Activated CD8-positive, alpha-beta memory T cell treated with anti-CD3 and anti-CD28 coated beads, Interleukin-2, amount 50 U/mL, for 4 hours (primary cell): ENCODE results near the gene SLC13A1.
"Not testable (repeated sequence)": the region's sequence is repeated elsewhere in the genome, so short reads cannot be mapped to it uniquely, and the experiment has no call there.

Experiments used
- DNase-seq: peaks from one replicate; pipeline ENCODE4 v3.0.0-alpha.2; 2020

Gene SLC13A1, protein sequence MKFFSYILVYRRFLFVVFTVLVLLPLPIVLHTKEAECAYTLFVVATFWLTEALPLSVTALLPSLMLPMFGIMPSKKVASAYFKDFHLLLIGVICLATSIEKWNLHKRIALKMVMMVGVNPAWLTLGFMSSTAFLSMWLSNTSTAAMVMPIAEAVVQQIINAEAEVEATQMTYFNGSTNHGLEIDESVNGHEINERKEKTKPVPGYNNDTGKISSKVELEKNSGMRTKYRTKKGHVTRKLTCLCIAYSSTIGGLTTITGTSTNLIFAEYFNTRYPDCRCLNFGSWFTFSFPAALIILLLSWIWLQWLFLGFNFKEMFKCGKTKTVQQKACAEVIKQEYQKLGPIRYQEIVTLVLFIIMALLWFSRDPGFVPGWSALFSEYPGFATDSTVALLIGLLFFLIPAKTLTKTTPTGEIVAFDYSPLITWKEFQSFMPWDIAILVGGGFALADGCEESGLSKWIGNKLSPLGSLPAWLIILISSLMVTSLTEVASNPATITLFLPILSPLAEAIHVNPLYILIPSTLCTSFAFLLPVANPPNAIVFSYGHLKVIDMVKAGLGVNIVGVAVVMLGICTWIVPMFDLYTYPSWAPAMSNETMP

DNA sequence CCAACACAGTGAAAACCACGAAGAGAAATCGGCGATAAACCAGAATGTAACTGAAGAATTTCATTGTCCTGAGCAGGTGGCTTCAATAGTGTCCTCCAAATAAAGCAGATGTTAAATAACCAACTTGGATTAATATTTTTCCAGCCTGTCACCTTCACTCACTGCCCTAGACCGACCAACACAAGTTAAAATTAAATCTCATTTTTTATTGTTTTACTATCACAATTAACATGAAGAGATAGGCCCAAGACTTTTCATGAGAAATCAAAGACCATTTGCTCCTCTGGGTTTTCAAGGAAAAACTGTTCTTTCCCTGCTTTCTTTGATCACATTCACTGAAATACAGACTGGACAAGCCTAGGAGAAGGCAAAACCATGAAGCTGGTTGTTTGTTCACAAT is at the start of gene SLC13A1:
SLC13A1 (minus strand) TSS at position 87 of the 400 bp plus-strand sequence; CDS start at position 64, 23 bp downstream.
- DNase-seq: no peak

DNA sequence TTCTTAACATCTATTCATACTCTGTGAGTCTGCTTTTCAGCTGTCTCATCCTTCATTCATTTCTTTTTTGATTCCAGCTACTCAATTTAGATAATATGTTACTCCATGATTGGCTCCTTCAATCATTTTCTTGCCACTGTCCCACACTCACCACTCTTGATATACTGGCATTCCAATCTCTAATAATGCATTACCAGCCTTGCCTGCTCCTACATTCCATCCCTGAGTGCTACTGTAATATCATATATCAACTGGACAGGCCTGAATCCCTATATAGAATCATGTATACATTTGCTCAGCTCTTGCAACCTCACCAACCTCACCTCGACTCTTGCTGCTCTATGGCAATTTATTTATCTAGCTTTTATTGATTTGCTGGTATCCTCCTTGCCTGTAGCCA is 45.0 kb upstream of the SLC13A1 start:
- no peak for DNase-seq

DNA sequence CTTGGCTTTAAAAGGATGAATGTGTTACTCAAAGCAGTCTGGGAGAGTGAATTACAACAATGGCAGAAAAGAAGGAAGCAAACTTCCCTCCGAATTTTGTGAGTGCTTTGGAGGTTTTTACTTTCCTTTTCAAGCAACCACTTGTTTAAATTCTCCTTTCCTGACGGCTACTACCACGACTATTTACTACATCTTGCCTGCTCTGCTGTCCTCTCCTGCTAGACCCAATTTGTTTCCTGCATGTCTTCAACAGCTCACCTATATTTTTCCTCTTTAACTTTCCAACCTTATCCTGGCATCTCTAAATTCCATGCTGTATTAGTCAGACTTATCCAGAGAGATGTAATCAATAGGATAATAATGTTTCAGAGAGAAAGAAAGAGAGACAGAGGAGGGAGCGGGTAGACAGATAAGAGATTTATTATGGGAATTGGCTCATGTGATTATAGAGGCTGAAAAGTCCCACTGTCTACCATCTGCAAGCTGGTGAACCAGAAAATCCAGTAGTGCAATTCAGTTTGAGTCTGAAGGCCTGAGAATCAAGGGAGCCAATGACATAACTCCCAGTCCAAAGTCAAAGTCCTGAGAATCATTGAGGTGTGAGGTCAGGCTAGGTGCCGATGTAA is 42.8 kb upstream of the SLC13A1 start:
- DNase-seq: no peak

DNA sequence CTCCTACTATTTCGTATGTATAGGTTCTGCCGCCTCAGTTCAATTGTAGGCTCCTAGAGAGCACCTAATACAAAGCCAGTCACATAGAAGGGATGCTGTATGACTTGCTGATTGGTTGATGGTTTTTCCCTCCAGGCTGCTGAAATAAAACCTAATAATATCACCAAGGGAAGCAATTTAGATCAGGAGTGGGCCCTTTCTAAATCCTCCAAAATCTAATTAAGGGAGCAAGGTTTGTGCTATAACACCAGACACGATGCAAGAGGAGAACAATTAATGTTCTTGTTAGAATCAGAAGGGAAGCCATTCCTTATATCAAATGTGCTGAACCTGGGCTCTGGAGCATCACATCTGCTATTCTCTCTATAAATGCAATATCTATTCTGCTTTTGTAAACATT is 42.0 kb upstream of the SLC13A1 start:
- DNase-seq: no peak

DNA sequence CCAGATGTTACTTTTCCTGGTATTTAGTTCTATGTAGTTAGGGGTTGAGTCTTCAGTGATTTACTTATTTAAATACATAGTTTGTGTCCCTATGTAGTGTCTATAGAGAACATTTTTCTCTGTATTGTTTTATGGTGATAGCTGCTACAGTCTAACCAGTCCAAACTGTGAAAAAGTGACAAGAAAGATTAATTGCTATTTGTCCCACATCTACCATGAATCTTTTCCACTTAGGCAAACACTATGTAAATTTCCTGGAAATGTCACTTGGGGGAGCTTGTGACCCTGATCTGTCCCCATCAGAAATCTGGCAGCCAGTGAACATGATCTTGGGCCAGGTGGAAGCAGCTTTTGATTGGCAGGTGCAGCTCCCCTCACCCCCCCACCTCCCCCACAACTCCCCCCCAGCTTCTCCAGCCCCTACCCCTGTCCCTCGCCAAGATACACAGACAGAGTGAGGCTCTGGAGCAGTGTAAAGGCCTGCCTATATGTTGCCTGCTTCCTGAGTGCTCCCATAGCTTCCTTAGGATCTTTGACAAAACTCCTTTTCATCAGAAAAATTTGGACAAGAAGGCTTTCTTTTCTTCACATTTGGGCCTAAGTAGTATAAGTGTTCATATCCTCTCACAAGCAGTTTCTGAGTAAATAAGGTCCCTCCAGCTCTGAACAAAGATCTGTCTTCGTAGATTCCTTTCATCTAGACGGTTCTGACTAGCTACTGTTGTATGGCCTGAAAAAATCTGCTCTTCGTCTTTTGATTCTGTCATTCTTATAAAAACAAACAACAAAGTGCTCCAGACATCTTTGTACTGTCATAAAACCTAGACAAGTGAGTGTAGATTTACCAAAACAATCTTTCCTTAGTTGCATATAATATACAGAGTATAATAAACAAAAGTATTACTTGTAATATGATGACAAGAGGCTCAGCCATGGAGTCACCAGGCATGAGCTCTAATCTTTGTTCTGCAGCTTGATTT is 31.5 kb upstream of the SLC13A1 start:
- no peak for DNase-seq

DNA sequence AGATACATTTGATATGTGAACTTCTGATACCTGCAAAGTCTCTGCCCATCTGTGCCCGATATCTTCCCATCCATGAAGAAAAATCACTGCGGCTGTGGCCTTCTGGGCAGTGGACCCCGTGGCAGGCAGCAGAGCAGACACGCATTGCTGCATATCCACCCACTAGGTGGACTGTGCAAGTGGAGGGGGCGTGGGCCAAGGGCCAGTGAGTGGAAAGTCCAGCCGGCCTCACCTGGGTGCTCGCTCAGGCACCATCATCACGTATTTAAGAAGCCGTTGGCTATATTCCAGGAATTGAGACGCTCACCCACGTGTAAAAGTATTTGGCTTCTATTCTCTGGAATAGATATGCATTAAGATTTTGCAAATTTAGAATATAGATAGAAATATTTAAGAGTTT is 30.8 kb upstream of the SLC13A1 start:
- DNase-seq: no peak

DNA sequence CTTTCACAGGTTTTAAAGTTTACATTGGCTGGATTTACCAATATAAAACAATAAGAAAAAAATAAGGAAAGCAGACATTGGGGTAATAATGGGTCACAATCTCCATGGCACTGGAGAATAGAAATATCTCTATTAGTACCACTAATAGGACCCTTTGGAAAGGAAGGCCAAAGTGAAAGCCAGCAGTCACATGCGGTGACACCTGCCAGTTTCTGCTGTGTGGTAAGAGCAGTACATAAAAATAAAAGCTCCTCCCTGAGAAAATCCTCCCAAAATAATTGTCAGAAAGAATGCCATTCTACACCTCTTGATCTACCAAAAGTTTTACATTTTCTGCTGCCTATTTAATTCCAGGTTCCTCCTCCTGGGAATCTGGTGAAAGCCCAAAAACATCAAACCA is 30.4 kb upstream of the SLC13A1 start:
- DNase-seq: no peak

DNA sequence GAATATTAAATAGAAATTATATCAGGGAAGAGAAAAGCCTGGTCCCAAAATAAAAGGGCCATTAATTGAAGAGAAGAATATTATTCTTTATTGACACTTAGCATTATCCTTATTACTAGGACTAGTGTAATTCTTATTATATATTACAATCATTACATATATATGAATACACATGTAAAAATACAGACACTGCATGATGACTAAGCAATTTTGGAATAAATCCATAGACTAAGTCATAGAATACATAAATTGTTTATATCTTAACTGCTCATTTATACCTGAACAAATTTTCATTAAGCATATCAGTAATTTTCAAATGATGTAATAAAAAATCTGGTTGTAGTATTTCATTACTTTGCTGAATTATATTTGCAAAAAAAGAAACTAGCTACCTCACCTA is 29.7 kb upstream of the SLC13A1 start:
- no peak for DNase-seq

DNA sequence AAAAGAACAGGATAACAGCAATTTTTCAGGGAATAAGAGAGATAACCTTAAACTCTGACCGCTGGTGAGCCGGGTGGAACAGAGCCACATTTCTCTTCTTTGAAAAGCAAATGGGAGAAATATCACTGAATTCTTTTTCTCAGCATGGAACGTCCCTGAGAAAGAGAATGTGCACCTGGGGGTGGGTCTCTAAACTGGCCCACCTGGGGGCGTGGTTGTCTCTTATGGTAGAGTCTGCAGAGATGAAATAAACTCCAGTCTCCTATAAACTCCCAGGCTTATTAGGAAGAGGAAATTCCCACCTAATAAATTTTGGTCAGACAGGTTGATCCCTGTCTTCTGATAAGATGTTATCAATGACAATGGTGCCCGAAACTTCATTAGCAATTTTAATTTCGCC is 27.9 kb upstream of the SLC13A1 start:
- not testable (repeated sequence) for DNase-seq

DNA sequence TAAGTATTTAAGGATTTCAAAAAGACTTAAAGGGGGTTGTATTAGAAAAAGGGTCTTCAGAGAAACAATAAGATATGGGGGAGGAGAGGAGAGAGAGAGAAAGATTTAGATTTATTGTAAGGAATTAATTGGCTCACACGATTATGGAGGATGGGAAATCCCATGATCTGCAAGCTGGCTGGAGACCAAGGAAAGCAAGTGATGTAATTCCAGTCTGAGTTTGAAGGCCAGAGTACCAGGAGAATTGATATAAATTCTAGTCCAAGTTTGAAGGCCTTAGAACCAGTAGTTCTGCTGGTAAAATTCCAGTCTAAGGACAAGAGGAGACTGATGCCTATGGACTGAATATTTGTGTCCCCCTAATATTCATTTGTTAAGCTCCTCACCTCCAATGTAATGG is 20.6 kb upstream of the SLC13A1 start:
- no peak for DNase-seq

DNA sequence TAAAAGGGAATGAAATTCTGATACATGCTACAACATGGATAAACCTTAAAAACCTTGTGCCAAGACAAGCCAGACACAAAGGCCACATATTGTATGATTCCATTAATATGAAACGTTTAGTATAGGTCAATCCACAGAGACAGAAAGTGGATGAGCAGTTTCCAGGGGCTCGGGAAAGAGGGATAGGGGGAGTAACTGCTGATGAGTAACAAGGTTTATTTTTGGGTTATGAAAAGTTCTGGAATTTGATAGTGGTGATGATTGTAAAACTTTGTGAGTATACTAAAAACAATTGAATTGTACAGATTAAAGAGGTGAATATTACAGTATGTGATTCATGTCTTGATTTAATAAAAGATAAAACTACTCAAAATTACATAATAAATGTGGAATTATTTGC is 19.1 kb upstream of the SLC13A1 start:
- no peak for DNase-seq

DNA sequence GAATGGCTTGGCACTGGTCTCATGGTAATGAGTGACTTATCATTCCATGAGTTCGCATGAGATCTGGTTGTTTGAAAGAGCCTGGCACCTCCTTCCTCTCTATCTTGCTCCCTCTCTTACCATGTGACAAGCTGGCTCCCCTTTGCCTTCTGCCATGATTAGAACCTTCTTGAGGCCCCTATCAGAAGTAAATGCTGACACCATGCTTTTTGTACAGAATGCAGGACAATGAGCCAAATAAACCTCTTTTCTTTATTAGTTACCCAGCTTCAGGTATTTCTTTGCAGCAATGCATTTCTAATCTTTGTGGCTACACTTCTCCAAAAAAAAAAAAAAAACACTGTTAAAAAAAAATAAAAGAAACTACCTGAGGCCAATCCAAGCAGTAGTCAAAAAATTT is 17.1 kb upstream of the SLC13A1 start:
- no peak for DNase-seq

DNA sequence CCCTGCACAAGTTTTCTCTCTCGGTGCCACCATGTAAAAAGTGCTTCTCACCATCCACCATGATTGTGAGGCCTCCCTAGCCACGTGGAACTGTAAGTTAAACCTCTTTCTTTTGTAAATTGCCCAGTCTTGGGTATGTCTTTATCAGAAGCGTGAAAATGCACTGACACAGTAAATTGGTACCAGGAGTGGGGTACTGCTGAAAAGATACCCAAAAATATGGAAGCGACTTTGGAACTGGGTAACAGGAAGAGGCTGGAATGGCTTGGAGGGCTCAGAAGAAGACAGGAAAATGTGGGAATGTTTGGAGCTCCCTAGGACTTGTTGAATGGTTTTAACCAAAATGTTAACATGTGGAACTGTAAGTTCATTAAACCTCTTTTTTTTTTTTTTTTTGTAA is 15.6 kb upstream of the SLC13A1 start:
- DNase-seq: no peak

DNA sequence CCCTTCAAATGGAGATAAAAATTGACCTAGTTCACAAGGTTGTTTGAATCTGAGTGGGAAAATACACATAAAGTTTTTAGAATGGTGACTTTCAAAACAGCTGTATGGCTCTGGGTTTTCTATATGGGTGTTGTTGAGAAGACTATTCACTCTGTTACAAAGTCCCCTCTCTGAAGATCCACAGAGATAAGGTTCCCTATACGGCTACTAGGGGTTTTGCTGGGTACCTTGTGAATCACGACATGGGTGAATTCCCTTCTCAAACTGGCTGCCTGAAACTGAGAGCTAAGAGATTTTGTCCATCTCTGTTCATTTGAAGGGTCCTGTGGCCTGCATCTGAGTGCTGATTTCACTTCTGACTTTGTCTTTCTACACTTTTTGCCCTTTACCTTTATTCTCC is 11.8 kb upstream of the SLC13A1 start:
- DNase-seq: no peak

DNA sequence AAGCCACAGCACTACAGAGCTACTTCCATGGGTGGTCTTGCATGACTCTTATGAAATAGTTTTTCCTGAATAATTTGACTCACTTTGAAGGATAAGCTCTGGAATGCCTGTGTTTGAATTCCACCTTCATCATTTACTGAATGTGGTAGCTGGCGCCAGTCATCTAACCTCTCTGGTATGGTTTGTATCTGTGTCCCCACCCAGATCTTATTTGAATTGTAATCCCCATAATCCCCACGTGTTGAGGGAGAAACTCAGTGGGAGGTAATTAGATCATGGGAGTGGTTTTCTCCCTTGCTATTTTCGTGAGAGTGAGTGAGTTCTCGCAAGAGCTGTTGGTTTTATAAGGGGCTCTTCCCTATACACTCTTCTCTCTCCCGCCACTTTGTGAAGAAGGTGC is 11.2 kb upstream of the SLC13A1 start:
- DNase-seq: no peak

DNA sequence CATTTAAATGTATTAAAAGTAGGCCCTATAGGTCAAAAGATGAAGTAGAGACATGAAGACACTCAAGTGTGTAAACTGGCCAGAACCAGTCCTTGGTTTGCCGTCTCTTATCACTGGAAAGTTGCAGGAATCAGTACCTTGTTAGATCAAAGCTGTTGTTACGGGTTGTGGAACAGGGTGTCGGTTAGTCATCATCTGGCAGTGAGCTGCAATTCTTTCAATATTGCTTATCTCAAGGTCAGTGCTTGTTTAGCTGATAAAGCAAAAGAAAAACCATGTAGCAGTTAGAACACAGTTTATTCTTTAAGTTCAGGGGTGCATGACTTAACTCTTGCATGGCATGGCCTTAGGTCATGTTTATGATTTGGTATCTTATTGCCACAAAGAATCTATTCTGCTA is 10.0 kb upstream of the SLC13A1 start:
- DNase-seq: no peak

DNA sequence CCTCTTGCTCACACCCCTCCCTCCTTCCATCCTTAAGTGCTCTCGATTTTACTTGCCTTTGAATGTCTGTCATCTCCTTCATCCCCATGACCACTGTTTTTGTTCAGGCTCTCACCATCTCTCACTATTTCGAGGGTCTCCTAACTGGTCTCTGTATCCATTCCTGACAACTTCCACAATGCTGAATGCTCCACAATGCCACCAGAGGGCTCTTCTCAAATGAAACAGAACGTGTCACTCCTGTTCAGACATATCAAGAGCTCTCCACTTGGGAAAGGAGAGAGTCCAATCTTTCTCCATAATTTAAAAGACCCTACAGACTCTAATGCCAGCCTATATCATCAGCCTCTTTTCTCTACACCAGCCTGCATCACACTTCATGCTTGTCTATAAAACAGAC is 9.0 kb upstream of the SLC13A1 start:
- DNase-seq: no peak

DNA sequence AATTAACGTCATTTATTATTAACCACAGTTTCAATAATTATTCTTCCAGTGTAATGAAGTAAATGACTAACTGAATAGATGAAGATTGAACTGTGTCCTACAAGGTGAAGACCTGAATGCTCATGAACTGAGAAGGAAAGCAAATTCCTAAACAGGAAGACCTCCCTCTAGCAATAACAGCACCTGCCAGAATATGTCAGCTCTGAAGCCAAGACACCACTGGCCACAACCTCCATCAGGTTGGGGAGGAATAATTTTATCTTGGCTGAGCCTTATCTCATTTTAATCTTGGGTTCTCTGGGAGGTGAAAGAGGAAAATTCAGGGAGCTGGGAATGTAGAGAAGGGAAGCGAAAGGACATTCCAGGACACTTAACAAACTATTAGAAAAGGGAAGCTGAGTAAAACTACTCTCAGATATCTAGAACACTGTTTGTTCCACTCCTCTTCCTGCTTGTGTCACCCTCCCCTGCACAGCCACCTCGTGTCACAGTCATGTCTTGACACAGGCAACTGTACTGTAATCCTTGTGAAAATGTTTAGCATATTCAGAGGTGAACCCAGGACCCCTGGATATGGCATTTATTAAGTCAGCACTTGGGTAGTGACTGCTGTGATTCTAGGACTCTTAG is 4.6 kb upstream of the SLC13A1 start:
- DNase-seq: no peak

DNA sequence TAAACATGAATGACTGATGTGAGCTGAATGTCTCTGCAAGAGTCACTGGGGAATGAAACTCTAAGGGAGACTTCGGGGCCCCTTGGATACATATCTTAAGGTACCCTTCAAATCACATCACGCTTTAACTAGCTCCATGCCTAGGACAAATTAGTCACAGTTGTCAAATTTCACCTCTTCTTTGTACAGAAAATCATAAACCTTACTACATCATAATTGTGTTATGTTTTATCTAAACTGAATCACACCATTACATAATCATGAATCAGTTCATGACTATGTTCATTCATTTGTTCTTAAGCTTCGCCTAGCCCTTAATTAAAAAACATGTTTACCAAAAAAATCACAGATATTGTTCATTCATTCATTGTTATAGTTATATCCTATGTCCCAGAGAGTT is 2.1 kb upstream of the SLC13A1 start:
- no peak for DNase-seq

DNA sequence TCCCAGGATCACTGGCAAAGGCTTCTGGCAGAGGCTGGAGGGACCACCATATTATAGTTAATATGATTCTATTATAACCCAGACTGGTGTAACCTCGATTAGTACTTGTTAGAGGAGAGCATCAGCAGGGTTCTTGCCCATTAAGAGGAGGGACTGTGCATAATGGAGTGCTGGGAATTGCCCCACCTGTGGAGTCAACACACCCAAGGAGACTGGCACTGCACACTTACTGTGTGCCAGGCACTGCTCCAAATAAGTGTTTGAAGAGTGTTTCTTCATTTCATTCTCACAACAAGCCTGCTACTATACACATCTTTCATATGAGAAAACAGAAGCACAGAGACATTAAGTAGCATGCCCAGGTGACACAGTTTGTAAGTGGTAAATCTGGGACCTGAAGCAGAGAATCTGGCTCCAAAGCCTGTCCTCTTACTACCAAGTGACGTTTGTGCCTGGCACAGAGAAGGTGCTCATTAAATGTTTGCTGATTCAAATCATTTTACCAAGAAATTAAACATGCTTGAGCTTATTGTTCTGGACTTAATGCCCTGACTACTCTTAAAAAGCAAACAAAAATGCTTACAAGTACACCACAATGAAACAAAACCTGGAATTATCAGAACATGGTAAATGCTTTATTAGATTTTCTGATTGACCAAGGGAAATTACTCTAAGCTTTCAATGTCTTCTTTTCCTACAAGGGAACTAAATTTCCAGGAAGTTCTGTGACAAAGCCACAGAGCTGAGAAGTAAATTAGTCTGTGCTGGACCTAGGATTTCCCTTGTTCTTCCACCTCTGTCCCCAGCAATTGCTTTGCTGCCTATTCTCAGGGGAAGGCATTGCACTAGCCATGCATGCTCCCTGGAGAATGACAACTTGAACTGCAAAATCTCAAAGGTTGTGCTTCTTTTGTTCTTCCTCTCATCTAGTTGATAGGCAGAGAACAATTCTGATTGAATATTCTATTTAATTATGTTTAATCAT is 809 bp downstream of the SLC13A1 start:
- DNase-seq: no peak

DNA sequence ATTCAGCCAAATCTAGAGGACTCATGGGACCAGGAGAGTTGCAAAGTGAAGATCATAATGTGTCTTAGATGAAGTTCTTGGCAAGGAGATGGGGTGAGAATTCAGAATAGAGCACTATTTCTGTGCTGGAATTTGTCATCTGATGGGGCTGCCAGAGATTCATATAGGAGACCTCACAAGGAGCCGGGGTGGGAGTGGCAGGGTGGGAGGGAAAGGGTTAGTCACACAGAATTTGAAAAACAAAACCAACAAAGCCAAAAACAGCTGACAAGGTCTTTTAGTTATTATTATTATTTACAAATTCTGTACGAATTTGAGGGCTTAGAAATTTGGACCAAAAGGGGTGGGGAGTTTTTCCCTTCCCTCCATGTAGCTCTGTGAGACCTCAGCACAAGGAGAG is 1.7 kb downstream of the SLC13A1 start:
- DNase-seq: no peak
